Peyer's patch (tissue), 4 donors: ENCODE data around the gene HACD3. TPM values are rescaled to one million over a fixed set of nuclear protein-coding genes. Genes with fewer than 3 reads are reported as not detected.
"Not testable (repeated sequence)": the region's sequence is repeated elsewhere in the genome, so short reads cannot be mapped to it uniquely, and the experiment has no call there.

Experiments used
- DNase-seq, 3 donors: peaks; one replicate each; pipeline ENCODE4 v3.0.0-alpha.2; 2017 to 2019
- H3K27ac ChIP-seq, 4 donors: fragments of 200-600 bp; sonication (generic); one replicate each; pipeline ENCODE4 v1.5.1; 2016 to 2019
- H3K27me3 ChIP-seq, 2 donors: fragments of 200-600 bp; sonication (generic); one replicate each; pipeline ENCODE4 v1.5.1; 2019
- H3K36me3 ChIP-seq, 3 donors: fragments of 200-600 bp; sonication (generic); one replicate each; pipeline ENCODE4 v1.5.1; 2016 to 2019
- H3K4me1 ChIP-seq, 4 donors: fragments of 200-600 bp; sonication (generic); one replicate each; pipeline ENCODE4 v1.5.1; 2016 to 2019
- H3K4me3 ChIP-seq, 4 donors: fragments of 200-600 bp; sonication (generic); 1 replicate in 3 of 4; 2 replicates in 1 of 4; pipeline ENCODE4 v1.5.1; 2016 to 2019; ENCODE audit warnings: mild to moderate bottlenecking in 1 of 4
- H3K9me3 ChIP-seq, 4 donors: fragments of 200-600 bp; sonication (generic); one replicate each; pipeline ENCODE4 v1.5.1; 2016 to 2019; ENCODE audit warnings: mild to moderate bottlenecking in 1 of 4
- CTCF ChIP-seq, 6 experiments: fragments of 450-650 bp in 4 of 6; fragments of 200-600 bp in 2 of 6; sonication (generic) in 1 of 6; IDR thresholded peaks; one replicate each; pipeline ENCODE4 v1.5.1; 2017 to 2019; ENCODE audit warnings: antibody characterized with exemption in 6 of 6, mild to moderate bottlenecking in 3 of 6, moderate library complexity in 1 of 6
- POLR2A ChIP-seq, 2 donors: fragments of 450-650 bp; IDR thresholded peaks; one replicate each; pipeline ENCODE4 v1.5.1; 2017; ENCODE audit warnings: antibody characterized with exemption in 2 of 2, mild to moderate bottlenecking in 2 of 2, moderate library complexity in 2 of 2
- total RNA-seq, 4 donors: library from RNA; depleted of rRNA; stranded (reverse); fragments of >200 nt; gene quantifications; one replicate each; pipeline ENCODE4 v1.1.0, GENCODE V29; 2016

The HACD3 gene
- total RNA-seq, 4 donors from 2014 or later = 22.3 to 36.5 (median 26.8) TPM

- H3K9me3 ChIP-seq = no peaks in the 10 kb centered on the region
These were observed 2.9 kb downstream of the HACD3 start for GRCh38 chr15:65533057-65533756.

GRCh38 chr15:65535192-65535591 lies 4.9 kb downstream of the HACD3 start:
- TF ChIP-seq CTCF (IDR thresholded peaks at IDR 0.05) (no peak), POLR2A (IDR thresholded peaks at IDR 0.05) (no peak)
- no peak for DNase-seq
- Histone ChIP-seq H3K9me3 (no peaks in the 10 kb centered on the region), H3K4me1 (peaks cover 0 to 26% (median 0%) of the 10 kb centered on the region in 4 donors), H3K27me3 (no peaks in the 10 kb centered on the region), H3K36me3 (no peaks in the 10 kb centered on the region), H3K4me3 (no peak overlapping the region), H3K27ac (no peak overlapping the region)

More at GRCh38 chr15:65533057-65533756, 2.9 kb downstream of the HACD3 start:
- Histone ChIP-seq H3K27ac (peak overlapping the region in 1 of 4 donors; percentile 67), H3K27me3 (no peaks in the 10 kb centered on the region), H3K36me3 (no peaks in the 10 kb centered on the region), H3K4me3 (no peak overlapping the region), H3K4me1 (peaks cover 0 to 31% (median 0%) of the 10 kb centered on the region in 4 donors)
- TF ChIP-seq POLR2A (IDR thresholded peaks at IDR 0.05) (no peak), CTCF (IDR thresholded peaks at IDR 0.05) (no peak)
- DNase-seq = no peak

GRCh38 chr15:65540314-65540713 lies 10.1 kb downstream of the HACD3 start:
- Histone ChIP-seq H3K36me3 (no peaks in the 10 kb centered on the region), H3K4me3 (no peak overlapping the region), H3K4me1 (no peaks in the 10 kb centered on the region), H3K9me3 (no peaks in the 10 kb centered on the region), H3K27me3 (no peaks in the 10 kb centered on the region), H3K27ac (no peak overlapping the region)
- no peak for DNase-seq
- no peak for TF ChIP-seq CTCF (IDR thresholded peaks at IDR 0.05)
- no peak for TF ChIP-seq POLR2A (IDR thresholded peaks at IDR 0.05)

GRCh38 chr15:65541231-65541820 lies 11.1 kb downstream of the HACD3 start:
- no peaks in the 10 kb centered on the region for H3K4me1 ChIP-seq
- no peaks in the 10 kb centered on the region for H3K36me3 ChIP-seq
- TF ChIP-seq CTCF (IDR thresholded peaks at IDR 0.05) (no peak), POLR2A (IDR thresholded peaks at IDR 0.05) (no peak)
- DNase-seq = no peak
- H3K4me3 ChIP-seq = no peak overlapping the region
- no peak overlapping the region for H3K27ac ChIP-seq
- no peaks in the 10 kb centered on the region for H3K27me3 ChIP-seq
- H3K9me3 ChIP-seq = no peaks in the 10 kb centered on the region

GRCh38 chr15:65547841-65548240 lies 17.6 kb downstream of the HACD3 start:
- no peak for DNase-seq
- Histone ChIP-seq H3K4me1 (no peaks in the 10 kb centered on the region), H3K9me3 (no peaks in the 10 kb centered on the region), H3K27ac (no peak overlapping the region), H3K36me3 (no peaks in the 10 kb centered on the region), H3K27me3 (no peaks in the 10 kb centered on the region), H3K4me3 (no peak overlapping the region)
- TF ChIP-seq CTCF (IDR thresholded peaks at IDR 0.05) (no peak), POLR2A (IDR thresholded peaks at IDR 0.05) (no peak)

- H3K4me1 ChIP-seq, H3K27me3 ChIP-seq, H3K4me3 ChIP-seq, H3K36me3 ChIP-seq, H3K27ac ChIP-seq, DNase-seq, H3K9me3 ChIP-seq: not testable (repeated sequence)
These were observed 19.0 kb downstream of the HACD3 start for GRCh38 chr15:65549288-65549687.
